SJCRH30 (cell line): ENCODE results near the gene TEX51. TPM values are rescaled to one million over a fixed set of nuclear protein-coding genes. Genes with fewer than 3 reads are reported as not detected.

ENCODE experiments used
- DNase-seq, 2 experiments: peaks; one replicate each; pipeline ENCODE4 v3.0.0-alpha.2; 2015 to 2020
- H3K27ac ChIP-seq: fragments of 250-450 bp; sonication (Bioruptor Pico); 2 replicates; pipeline ENCODE4 v1.5.1; 2020; ENCODE audit warnings: mild to moderate bottlenecking, moderate library complexity
- H3K27me3 ChIP-seq: fragments of 250-450 bp; sonication (Bioruptor Pico); 2 replicates; pipeline ENCODE4 v1.5.1; 2020; ENCODE audit warnings: mild to moderate bottlenecking, moderate library complexity
- H3K36me3 ChIP-seq: fragments of 250-450 bp; sonication (Bioruptor Pico); 2 replicates; pipeline ENCODE4 v1.5.1; 2020; ENCODE audit warnings: mild to moderate bottlenecking, moderate library complexity
- H3K4me1 ChIP-seq: fragments of 250-450 bp; sonication (Bioruptor Pico); 2 replicates; pipeline ENCODE4 v1.5.1; 2020; ENCODE audit warnings: mild to moderate bottlenecking, moderate library complexity
- H3K4me3 ChIP-seq: fragments of 250-450 bp; sonication (Bioruptor Pico); 2 replicates; pipeline ENCODE4 v1.5.1; 2020; ENCODE audit warnings: mild to moderate bottlenecking, moderate library complexity
- H3K9me3 ChIP-seq: fragments of 250-450 bp; sonication (Bioruptor Pico); replicated peaks from 2 replicates; pipeline ENCODE4 v1.5.1; 2020; ENCODE audit warnings: mild to moderate bottlenecking, moderate library complexity
- total RNA-seq: library from RNA; depleted of rRNA; stranded (reverse); fragments of >200 nt; shearing (Covaris generic); gene quantifications from 2 replicates; pipeline ENCODE4 v1.2.3, GENCODE V29; 2014

The TEX51 gene
- total RNA-seq, 1 experiment from 2014 or later = not detected

DNA sequence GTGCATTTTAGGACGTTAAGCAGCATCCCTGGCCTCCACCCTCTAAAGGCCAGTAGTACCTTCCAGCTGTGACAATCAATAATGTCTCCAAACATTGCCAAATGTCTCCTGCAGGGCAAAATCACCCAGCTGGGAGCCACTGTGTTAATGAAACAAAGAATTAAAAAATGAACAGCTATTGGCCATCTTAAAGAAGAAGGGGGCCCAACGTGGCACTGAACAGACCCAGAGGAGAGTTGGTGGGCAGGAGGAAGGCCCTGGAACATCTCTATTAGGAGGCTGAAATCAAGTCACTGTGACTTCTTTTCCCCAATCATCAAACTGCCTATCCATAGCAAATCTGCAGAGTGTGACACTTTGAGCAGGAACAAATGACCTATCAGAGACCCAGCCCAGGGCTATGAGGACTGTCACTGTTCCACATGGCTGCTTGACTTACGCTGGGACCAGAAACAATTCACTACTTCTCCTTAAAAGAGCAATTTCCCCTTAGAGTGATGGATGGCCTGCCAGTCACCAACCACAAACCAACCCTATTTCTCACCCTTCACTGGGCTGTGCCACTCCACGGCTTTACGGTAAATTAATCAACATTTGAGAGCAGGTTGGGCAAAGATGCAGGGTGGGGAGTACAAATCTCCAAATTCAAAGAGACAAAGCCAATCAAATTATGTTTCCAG is 35.2 kb upstream of the TEX51 start:
- H3K4me3 ChIP-seq = no peak overlapping the region
- no peak overlapping the region for H3K27ac ChIP-seq
- H3K4me1 ChIP-seq = no peaks in the 10 kb centered on the region
- no peaks in the 10 kb centered on the region for H3K27me3 ChIP-seq
- no peaks in the 10 kb centered on the region for H3K9me3 ChIP-seq
- DNase-seq = no peak
- no peaks in the 10 kb centered on the region for H3K36me3 ChIP-seq

GRCh38 chr2:126864861-126865260 is 33.8 kb upstream of the TEX51 start:
- H3K36me3 ChIP-seq = no peaks in the 10 kb centered on the region
- H3K4me1 ChIP-seq = no peaks in the 10 kb centered on the region
- DNase-seq = peak; percentile 14 to 39
- no peaks in the 10 kb centered on the region for H3K27me3 ChIP-seq
- no peak overlapping the region for H3K27ac ChIP-seq
- H3K9me3 ChIP-seq = no peaks in the 10 kb centered on the region
- H3K4me3 ChIP-seq = no peak overlapping the region

DNA sequence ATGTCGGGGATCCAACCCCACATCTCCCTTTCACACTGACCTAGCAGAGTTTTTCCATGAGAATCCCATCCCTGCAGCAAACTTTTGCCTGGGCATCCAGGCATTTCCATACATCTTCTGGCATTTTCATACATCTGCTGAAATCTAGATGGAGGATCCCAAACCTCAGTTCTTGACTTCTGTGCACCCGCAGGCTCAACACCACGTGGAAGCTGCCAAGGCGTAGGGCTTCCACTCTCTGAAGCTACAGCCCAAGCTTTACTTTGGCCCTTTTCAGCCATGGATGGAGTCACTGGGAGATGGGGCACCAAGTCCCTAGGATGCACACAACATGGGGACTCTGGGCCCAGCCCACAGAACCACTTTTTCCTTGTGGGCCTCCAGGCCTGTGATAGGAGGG is 32.2 kb upstream of the TEX51 start:
- H3K27ac ChIP-seq = no peak overlapping the region
- no peaks in the 10 kb centered on the region for H3K36me3 ChIP-seq
- no peaks in the 10 kb centered on the region for H3K27me3 ChIP-seq
- H3K4me3 ChIP-seq = no peak overlapping the region
- DNase-seq = no peak
- no peaks in the 10 kb centered on the region for H3K9me3 ChIP-seq
- H3K4me1 ChIP-seq = no peaks in the 10 kb centered on the region

GRCh38 chr2:126874961-126875360 is 23.7 kb upstream of the TEX51 start:
- H3K9me3 ChIP-seq = no peaks in the 10 kb centered on the region
- no peak for DNase-seq
- no peaks in the 10 kb centered on the region for H3K27me3 ChIP-seq
- H3K4me1 ChIP-seq = no peaks in the 10 kb centered on the region
- H3K27ac ChIP-seq = no peak overlapping the region
- H3K36me3 ChIP-seq = no peaks in the 10 kb centered on the region
- H3K4me3 ChIP-seq = no peak overlapping the region

DNA sequence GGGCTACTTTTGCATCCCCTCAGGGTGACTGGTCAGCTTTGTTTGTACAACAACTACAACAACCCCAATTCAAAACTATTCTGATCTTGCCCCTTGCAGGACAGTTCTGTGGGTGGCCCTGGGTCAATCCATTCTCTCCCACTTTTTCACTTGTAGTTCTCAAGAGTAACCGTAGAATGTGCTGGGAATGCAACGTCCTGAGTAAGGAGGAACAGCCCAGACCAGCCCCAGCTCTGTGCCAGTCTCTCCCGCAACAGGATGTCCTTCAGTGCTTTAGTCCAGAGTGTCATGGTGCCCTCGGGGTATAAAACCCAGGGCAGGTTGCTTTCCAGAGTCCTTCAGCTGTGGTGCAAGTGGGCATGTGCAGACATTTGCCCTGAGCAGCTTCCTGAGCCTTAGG is 22.1 kb upstream of the TEX51 start:
- Histone ChIP-seq H3K9me3 (no peaks in the 10 kb centered on the region), H3K4me1 (no peaks in the 10 kb centered on the region), H3K4me3 (no peak overlapping the region), H3K36me3 (no peaks in the 10 kb centered on the region), H3K27ac (no peak overlapping the region), H3K27me3 (no peaks in the 10 kb centered on the region)
- no peak for DNase-seq

GRCh38 chr2:126877041-126877440 is 21.6 kb upstream of the TEX51 start:
- H3K4me1 ChIP-seq = no peaks in the 10 kb centered on the region
- H3K4me3 ChIP-seq = no peak overlapping the region

GRCh38 chr2:126877861-126878565 is 20.7 kb upstream of the TEX51 start:
- Histone ChIP-seq H3K4me3 (no peak overlapping the region), H3K9me3 (no peaks in the 10 kb centered on the region), H3K36me3 (no peaks in the 10 kb centered on the region), H3K27ac (no peak overlapping the region), H3K27me3 (no peaks in the 10 kb centered on the region), H3K4me1 (no peaks in the 10 kb centered on the region)
- DNase-seq = no peak

More at GRCh38 chr2:126877041-126877440, 21.6 kb upstream of the TEX51 start:
- H3K27me3 ChIP-seq = no peaks in the 10 kb centered on the region
- no peaks in the 10 kb centered on the region for H3K36me3 ChIP-seq
- no peak for DNase-seq
- H3K27ac ChIP-seq = no peak overlapping the region
- no peaks in the 10 kb centered on the region for H3K9me3 ChIP-seq

DNA sequence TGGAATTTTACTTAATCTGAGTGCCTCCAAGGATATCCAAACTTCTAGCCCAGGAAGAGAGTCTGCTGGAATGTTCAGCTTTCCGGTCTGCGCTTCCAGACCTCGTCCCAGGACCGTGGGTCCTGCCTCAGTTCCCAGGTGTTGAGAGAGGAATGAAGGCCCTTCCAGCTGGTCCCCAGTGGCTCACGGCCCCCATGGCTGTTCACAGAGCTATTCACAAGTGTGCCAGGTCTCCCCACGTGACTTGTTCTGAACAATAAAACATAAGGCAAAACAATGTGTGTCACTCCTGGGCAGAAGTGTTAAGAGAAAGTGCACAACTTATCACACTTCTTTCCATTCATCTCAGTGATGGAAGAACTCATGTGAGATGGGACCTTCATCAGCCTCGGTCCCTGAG is 20.1 kb upstream of the TEX51 start:
- no peaks in the 10 kb centered on the region for H3K4me1 ChIP-seq
- no peaks in the 10 kb centered on the region for H3K27me3 ChIP-seq
- no peaks in the 10 kb centered on the region for H3K9me3 ChIP-seq
- H3K36me3 ChIP-seq = no peaks in the 10 kb centered on the region
- no peak overlapping the region for H3K4me3 ChIP-seq
- no peak overlapping the region for H3K27ac ChIP-seq
- no peak for DNase-seq

- no peaks in the 10 kb centered on the region for H3K9me3 ChIP-seq
- H3K4me3 ChIP-seq = no peak overlapping the region
- H3K27me3 ChIP-seq = no peaks in the 10 kb centered on the region
- no peak for DNase-seq
- H3K36me3 ChIP-seq = no peaks in the 10 kb centered on the region
- no peak overlapping the region for H3K27ac ChIP-seq
- H3K4me1 ChIP-seq = no peaks in the 10 kb centered on the region
Observed at GRCh38 chr2:126879348-126880298, 19.1 kb upstream of the TEX51 start.

- DNase-seq = no peak
- Histone ChIP-seq H3K27me3 (no peaks in the 10 kb centered on the region), H3K27ac (no peak overlapping the region)
Observed at GRCh38 chr2:126880324-126880723, 18.4 kb upstream of the TEX51 start.

DNA sequence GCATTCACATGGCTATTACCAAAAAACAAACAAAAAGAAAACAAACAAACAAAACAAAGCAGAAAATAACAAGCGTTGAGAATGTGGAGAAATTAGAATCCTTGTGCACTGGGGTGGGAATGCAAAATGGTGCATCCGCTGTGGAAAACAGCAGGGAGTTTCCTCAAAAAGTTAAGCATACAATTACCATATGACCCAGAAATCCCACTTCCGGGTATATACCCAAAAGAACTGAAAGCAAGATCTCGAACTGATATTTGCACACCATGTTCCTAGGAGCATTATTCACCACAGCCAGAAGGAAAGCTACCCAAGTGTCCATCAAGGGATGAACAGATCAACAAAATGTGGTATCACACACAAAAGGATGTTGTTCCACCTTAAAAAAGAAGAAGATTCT is 17.9 kb upstream of the TEX51 start:
- no peak for DNase-seq
- H3K27me3 ChIP-seq = no peaks in the 10 kb centered on the region
- no peaks in the 10 kb centered on the region for H3K36me3 ChIP-seq
- H3K9me3 ChIP-seq = no peaks in the 10 kb centered on the region
- H3K4me1 ChIP-seq = no peaks in the 10 kb centered on the region
- H3K4me3 ChIP-seq = no peak overlapping the region
- H3K27ac ChIP-seq = no peak overlapping the region

More at GRCh38 chr2:126880324-126880723, 18.4 kb upstream of the TEX51 start:
- Histone ChIP-seq H3K4me3 (no peak overlapping the region), H3K4me1 (no peaks in the 10 kb centered on the region), H3K36me3 (no peaks in the 10 kb centered on the region), H3K9me3 (no peaks in the 10 kb centered on the region)

GRCh38 chr2:126881591-126881990 is 17.1 kb upstream of the TEX51 start:
- Histone ChIP-seq H3K36me3 (no peaks in the 10 kb centered on the region), H3K4me1 (no peaks in the 10 kb centered on the region), H3K4me3 (no peak overlapping the region), H3K9me3 (no peaks in the 10 kb centered on the region), H3K27me3 (no peaks in the 10 kb centered on the region), H3K27ac (no peak overlapping the region)
- no peak for DNase-seq

DNA sequence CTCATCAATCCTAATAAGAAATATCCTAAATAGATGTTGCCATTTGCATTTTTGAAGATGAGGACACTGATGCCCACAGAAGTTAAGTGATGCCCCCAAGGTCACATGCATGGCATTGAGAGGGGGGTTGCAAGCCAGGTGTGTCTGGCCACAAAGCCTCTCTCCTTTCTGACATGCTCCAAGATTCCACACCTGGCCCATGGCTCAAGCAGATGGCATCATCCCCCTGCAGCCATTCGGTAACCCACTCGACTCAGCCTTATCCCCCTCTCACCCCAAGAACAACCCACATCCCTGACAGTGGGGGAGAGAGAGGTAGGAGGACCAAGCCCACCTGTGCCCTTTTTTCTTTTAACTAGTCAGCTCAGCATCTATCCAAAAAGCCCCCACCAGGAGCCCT is 16.5 kb upstream of the TEX51 start:
- no peak overlapping the region for H3K4me3 ChIP-seq
- no peaks in the 10 kb centered on the region for H3K36me3 ChIP-seq
- no peak overlapping the region for H3K27ac ChIP-seq
- no peaks in the 10 kb centered on the region for H3K4me1 ChIP-seq
- no peaks in the 10 kb centered on the region for H3K9me3 ChIP-seq
- no peaks in the 10 kb centered on the region for H3K27me3 ChIP-seq
- DNase-seq = no peak

DNA sequence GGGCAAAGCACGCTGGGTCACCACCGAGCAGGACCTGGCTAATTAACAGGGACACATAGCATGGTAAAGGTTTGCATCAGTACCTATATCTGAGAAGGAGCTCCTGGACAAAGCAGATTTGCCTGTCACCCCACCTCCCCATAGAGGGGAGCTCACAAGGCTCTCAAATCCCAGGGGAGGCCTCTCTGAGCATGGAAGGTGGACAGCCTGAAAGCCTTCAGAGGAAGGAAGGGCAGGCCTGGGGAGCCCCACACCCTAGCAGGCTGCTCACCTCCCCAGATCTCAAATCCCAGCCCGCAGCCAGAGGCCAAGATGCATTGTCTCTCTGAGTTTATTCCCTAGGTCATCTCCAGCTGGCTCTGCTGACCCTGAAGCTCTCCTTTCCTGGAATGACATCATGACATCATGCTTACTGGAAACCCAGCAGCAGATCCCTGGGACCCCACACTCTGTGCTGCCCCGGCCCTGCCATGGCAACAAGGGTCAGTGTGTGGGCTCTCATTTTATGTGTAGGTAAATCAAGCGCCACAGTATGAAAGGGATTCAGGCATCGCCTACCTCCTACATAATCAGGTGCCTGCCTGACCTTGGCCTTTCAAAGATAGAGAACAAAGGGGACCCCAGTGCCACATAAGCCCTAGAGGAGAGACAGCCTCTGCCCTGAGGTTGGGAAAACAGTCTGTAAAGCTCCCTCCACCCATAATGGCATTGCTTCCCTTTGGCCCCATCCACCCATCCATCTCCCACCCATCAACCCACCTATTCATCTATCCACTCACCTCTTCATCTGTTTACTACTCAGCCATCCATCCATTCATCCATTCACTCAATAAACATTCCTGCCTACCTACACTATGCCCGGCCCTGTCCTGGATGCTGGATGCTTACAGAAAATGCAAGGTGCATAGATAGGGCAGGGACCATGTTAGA is 15.7 kb upstream of the TEX51 start:
- H3K4me3 ChIP-seq = no peak overlapping the region
- H3K27me3 ChIP-seq = no peaks in the 10 kb centered on the region
- H3K9me3 ChIP-seq = no peaks in the 10 kb centered on the region
- H3K36me3 ChIP-seq = no peaks in the 10 kb centered on the region
- no peak overlapping the region for H3K27ac ChIP-seq
- H3K4me1 ChIP-seq = no peaks in the 10 kb centered on the region
- no peak for DNase-seq
